Psoas muscle (tissue), 8 donors: ENCODE measurements around the gene KRT33A. TPM values are rescaled to one million over a fixed set of nuclear protein-coding genes. Genes with fewer than 3 reads are reported as not detected.
A peak's percentile ranks its signal among the peaks of the same experiment; 100 is the strongest.

ENCODE experiments used
- ATAC-seq, 4 donors: fragments of 200-7000 bp; cut with Tn5 transposase; one replicate each; pipeline ENCODE4 v1.9.1; 2020; ENCODE audit warnings: moderate library complexity in 3 of 4, mild to moderate bottlenecking in 2 of 4
- DNase-seq, 2 donors: peaks; one replicate each; pipeline ENCODE4 v3.0.0-alpha.2; 2020
- H3K27ac ChIP-seq: fragments of 200-600 bp; one replicate; pipeline ENCODE4 v1.8.0; 2022
- H3K27me3 ChIP-seq, 3 donors: fragments of 200-600 bp in 1 of 3; one replicate each; pipeline versions ENCODE4 v1.6.1 to v1.8.0; 2013 to 2022; ENCODE audit warnings: low read length in 2 of 3, mild to moderate bottlenecking in 2 of 3, moderate library complexity in 1 of 3; ENCODE audit not compliant: insufficient read depth in 3 of 3
- H3K36me3 ChIP-seq, 2 donors: fragments of 200-600 bp in 1 of 2; one replicate each; pipeline versions ENCODE4 v1.6.1 to v1.8.0; 2013 to 2022; ENCODE audit warnings: low read depth in 1 of 2, mild to moderate bottlenecking in 1 of 2, moderate library complexity in 1 of 2; ENCODE audit not compliant: insufficient read depth in 1 of 2
- H3K4me1 ChIP-seq: fragments of 200-600 bp; one replicate; pipeline ENCODE4 v1.8.0; 2022
- H3K4me3 ChIP-seq: fragments of 200-600 bp; one replicate; pipeline ENCODE4 v1.8.0; 2022; ENCODE audit warnings: mild to moderate bottlenecking
- H3K9me3 ChIP-seq: fragments of 200-600 bp; one replicate; pipeline ENCODE4 v1.8.0; 2022
- CTCF ChIP-seq: fragments of 200-600 bp; IDR thresholded peaks from one replicate; pipeline ENCODE4 v1.8.0; 2022; ENCODE audit warnings: antibody characterized with exemption
- WGBS, 3 donors: extraction: QIAGEN DNeasy Blood & Tissue Kit; methylation state at CpG; one replicate each; pipeline versions ENCODE4 v1.1.6 to v1.1.7; 2013; 5-methylcytosine and 5-hydroxymethylcytosine counted together
- intact Hi-C, 2 donors: fragments of 100-400 bp; cut with DNase I; formaldehyde crosslinking; loops; one replicate each; pipeline versions ENCODE4 v1.11.0 to v1.14.2; 2022
- polyA plus RNA-seq, 3 donors: library from polyadenylated mRNA; stranded (reverse); fragments of 200-250 nt; gene quantifications; one replicate each; pipeline ENCODE4 v1.2.3, GENCODE V29; 2013
- total RNA-seq, 4 donors: library from RNA; stranded (reverse); fragmentation: NEBNext Ultra II Directional in 2 of 4; extraction: Animal tissue kit (Norgen Biotek cat#: 25700) in 2 of 4; gene quantifications; one replicate each; pipeline versions ENCODE4 v1.2.1 to v1.2.4, GENCODE V29; 2021 to 2023
- donor health status: healthy with polysubstance abuse.
- donor health status: DM: no; HTN: no; CAD: no; lungs with moderate emphysema.
- donor health status: Bipolar disorder and iron deficiency.
- donor health status: healthy.
- donor health status: DM: yes; HTN: yes; CAD: no.
- donor health status: DM: no; HTN: no; CAD: no.
- donor health status: DM: no; HTN: no; CAD: no.
- donor health status: DM: yes; HTN: yes; CAD: no.

Gene KRT33A
- total and polyA plus RNA-seq, 7 donors, result not detected

GRCh38 chr17:41322903-41323895 lies 27.4 kb downstream of the KRT33A start:
- intact Hi-C loops, result loop anchor here (2.0 to 10.0 kb wide), 3 partner anchors 414 to 518 kb away; no protein-coding TSS in a partner anchor
- DNase-seq (no peak), ATAC-seq (no peak)
- no peak for TF ChIP-seq CTCF
- 91 to 94% (median 93%) methylated on average over 11 of the region's 11 CpGs for WGBS, 3 donors
- Histone ChIP-seq H3K36me3 (no peaks in the 10 kb centered on the region), H3K4me3 (no peak overlapping the region), H3K27me3 (no peaks in the 10 kb centered on the region), H3K9me3 (no peaks in the 10 kb centered on the region), H3K27ac (no peak overlapping the region), H3K4me1 (no peaks in the 10 kb centered on the region)

- intact Hi-C loops, result loop anchor here (2.0 to 10.0 kb wide), 3 partner anchors 413 to 517 kb away; no protein-coding TSS in a partner anchor
- WGBS, 3 donors, result 39 to 54% (median 44%) methylated on average over 5 of the region's 5 CpGs
- H3K4me3 ChIP-seq, result no peak overlapping the region
Observed at GRCh38 chr17:41322094-41322902, 28.3 kb downstream of the KRT33A start.

GRCh38 chr17:41318231-41318630 lies 32.4 kb downstream of the KRT33A start:
- Histone ChIP-seq H3K27me3 (peaks cover 0 to 8% (median 3%) of the 10 kb centered on the region in 3 donors), H3K27ac (no peak overlapping the region), H3K36me3 (no peaks in the 10 kb centered on the region), H3K9me3 (no peaks in the 10 kb centered on the region), H3K4me3 (no peak overlapping the region), H3K4me1 (no peaks in the 10 kb centered on the region)
- DNase-seq (no peak), ATAC-seq (no peak)
- 35 to 74% (median 38%) methylated on average over 2 of the region's 2 CpGs for WGBS, 3 donors
- TF ChIP-seq CTCF, result no peak
- intact Hi-C loops, result no loop called here

More at GRCh38 chr17:41322094-41322902, 28.3 kb downstream of the KRT33A start:
- Histone ChIP-seq H3K4me1 (no peaks in the 10 kb centered on the region), H3K9me3 (no peaks in the 10 kb centered on the region), H3K27me3 (no peaks in the 10 kb centered on the region), H3K27ac (no peak overlapping the region), H3K36me3 (no peaks in the 10 kb centered on the region)
- DNase-seq, result no peak
- TF ChIP-seq CTCF, result peak; percentile 54
- ATAC-seq, result no peak

GRCh38 chr17:41315814-41316445 lies 34.7 kb downstream of the KRT33A start:
- intact Hi-C loops, result no loop called here
- ATAC-seq (no peak), DNase-seq (no peak)
- Histone ChIP-seq H3K36me3 (no peaks in the 10 kb centered on the region), H3K4me3 (no peak overlapping the region), H3K4me1 (no peaks in the 10 kb centered on the region), H3K9me3 (no peaks in the 10 kb centered on the region), H3K27me3 (peaks cover 0 to 22% (median 3%) of the 10 kb centered on the region in 3 donors), H3K27ac (no peak overlapping the region)
- TF ChIP-seq CTCF, result no peak
- WGBS, 3 donors, result 71 to 78% (median 73%) methylated on average over 17 of the region's 17 CpGs
